NCI-H1436 (cell line): Measurements from ENCODE around the gene COL24A1.
"Not testable (repeated sequence)": the region's sequence is repeated elsewhere in the genome, so short reads cannot be mapped to it uniquely, and the experiment has no call there.

Experiments
- DNase-seq: peaks from one replicate; lab custom pipeline; 2025; lab: John Stamatoyannopoulos, UW

The COL24A1 gene

GRCh38 chr1:85888921-85889320 lies 267.7 kb downstream of the COL24A1 start:
- DNase-seq: no peak

GRCh38 chr1:85884372-85885035 lies 272.1 kb downstream of the COL24A1 start:
- no peak for DNase-seq

GRCh38 chr1:85867189-85867588 lies 289.4 kb downstream of the COL24A1 start:
- no peak for DNase-seq

GRCh38 chr1:85865213-85865612 lies 291.4 kb downstream of the COL24A1 start:
- no peak for DNase-seq

- DNase-seq: no peak
Measured at GRCh38 chr1:85864727-85865126, 291.8 kb downstream of the COL24A1 start.

GRCh38 chr1:85863639-85864038 lies 292.9 kb downstream of the COL24A1 start:
- not testable (repeated sequence) for DNase-seq

- no peak for DNase-seq
Measured at GRCh38 chr1:85862456-85862855, 294.1 kb downstream of the COL24A1 start.

- no peak for DNase-seq
Measured at GRCh38 chr1:85857991-85858390, 298.6 kb downstream of the COL24A1 start.

- no peak for DNase-seq
Measured at GRCh38 chr1:85850238-85850637, 306.3 kb downstream of the COL24A1 start.

- DNase-seq: no peak
Measured at GRCh38 chr1:85849660-85850059, 306.9 kb downstream of the COL24A1 start.

GRCh38 chr1:85847356-85847755 lies 309.2 kb downstream of the COL24A1 start:
- DNase-seq: no peak

- DNase-seq: no peak
Measured at GRCh38 chr1:85846706-85847105, 309.9 kb downstream of the COL24A1 start.

- DNase-seq: no peak
Measured at GRCh38 chr1:85839459-85839858, 317.1 kb downstream of the COL24A1 start.

- no peak for DNase-seq
Measured at GRCh38 chr1:85838238-85838637, 318.3 kb downstream of the COL24A1 start.

- DNase-seq: no peak
Measured at GRCh38 chr1:85836736-85837135, 319.8 kb downstream of the COL24A1 start.

GRCh38 chr1:85833165-85833564 lies 323.4 kb downstream of the COL24A1 start:
- not testable (repeated sequence) for DNase-seq

- no peak for DNase-seq
Measured at GRCh38 chr1:85830837-85831236, 325.7 kb downstream of the COL24A1 start.

- DNase-seq: no peak
Measured at GRCh38 chr1:85824066-85824840, 332.3 kb downstream of the COL24A1 start.

GRCh38 chr1:85822696-85823095 lies 333.9 kb downstream of the COL24A1 start:
- DNase-seq: no peak

- no peak for DNase-seq
Measured at GRCh38 chr1:85818371-85818770, 338.2 kb downstream of the COL24A1 start.

GRCh38 chr1:85816606-85817005 lies 340.0 kb downstream of the COL24A1 start:
- DNase-seq: no peak

GRCh38 chr1:85815906-85816305 lies 340.7 kb downstream of the COL24A1 start:
- DNase-seq: no peak

- no peak for DNase-seq
Measured at GRCh38 chr1:85806236-85806965, 350.2 kb downstream of the COL24A1 start.
